Liver (tissue), 9 donors: ENCODE data around the gene MGAT4C. TPM values are rescaled to one million over a fixed set of nuclear protein-coding genes. Genes with fewer than 3 reads are reported as not detected.

Experiments used
- DNase-seq: peaks from one replicate; pipeline ENCODE4 v3.0.0-alpha.2; 2017; ENCODE audit warnings: low spot score
- H3K27ac ChIP-seq, 2 donors: one replicate each; pipeline ENCODE4 v1.7.0; 2013; ENCODE audit warnings: inconsistent platforms in 2 of 2, low read length in 2 of 2, control low read depth in 1 of 2, low read depth in 1 of 2, mild to moderate bottlenecking in 1 of 2
- H3K27me3 ChIP-seq, 4 donors: one replicate each; pipeline versions ENCODE4 v1.6.1 to v1.7.0; 2013; ENCODE audit warnings: low read length in 3 of 4, inconsistent platforms in 1 of 4, mild to moderate bottlenecking in 1 of 4, moderate library complexity in 1 of 4; ENCODE audit not compliant: control insufficient read depth in 4 of 4, insufficient read depth in 4 of 4
- H3K36me3 ChIP-seq, 4 donors: one replicate each; pipeline versions ENCODE4 v1.6.1 to v1.7.0; 2013; ENCODE audit warnings: low read length in 3 of 4, mild to moderate bottlenecking in 3 of 4, low read depth in 1 of 4, moderate library complexity in 1 of 4; ENCODE audit not compliant: control insufficient read depth in 4 of 4, insufficient read depth in 3 of 4
- H3K4me1 ChIP-seq, 4 donors: one replicate each; pipeline versions ENCODE4 v1.6.1 to v1.7.0; 2013; ENCODE audit warnings: low read length in 3 of 4, mild to moderate bottlenecking in 3 of 4, moderate library complexity in 1 of 4; ENCODE audit not compliant: control insufficient read depth in 4 of 4, insufficient read depth in 4 of 4
- H3K4me3 ChIP-seq, 3 donors: one replicate each; pipeline versions ENCODE4 v1.6.1 to v1.7.0; 2013; ENCODE audit warnings: low read length in 3 of 3, control low read depth in 1 of 3, low read depth in 1 of 3, mild to moderate bottlenecking in 1 of 3
- H3K9ac ChIP-seq, 2 donors: one replicate each; pipeline ENCODE4 v1.7.0; 2013; ENCODE audit warnings: low read length in 2 of 2, mild to moderate bottlenecking in 2 of 2, moderate library complexity in 2 of 2, control low read depth in 1 of 2, low read depth in 1 of 2
- H3K9me3 ChIP-seq, 4 donors: one replicate each; pipeline versions ENCODE4 v1.6.1 to v1.7.0; 2013; ENCODE audit warnings: low read length in 3 of 4; ENCODE audit not compliant: control insufficient read depth in 4 of 4
- EGR1 ChIP-seq, 2 donors: IDR thresholded peaks; 2 replicates each; pipeline ENCODE4 v1.6.1; 2016 to 2018; ENCODE audit warnings: antibody characterized with exemption in 2 of 2, low read depth in 2 of 2
- FOXA2 ChIP-seq: IDR thresholded peaks from 2 replicates; pipeline ENCODE4 v1.6.1; 2016; ENCODE audit warnings: antibody characterized with exemption
- GABPA ChIP-seq, 2 donors: IDR thresholded peaks in 1 of 2; conservative IDR thresholded peaks in 1 of 2; 2 replicates each; pipeline ENCODE4 v1.6.1; 2016; ENCODE audit warnings: antibody characterized with exemption in 2 of 2, mild to moderate bottlenecking in 1 of 2, moderate library complexity in 1 of 2
- HNF4A ChIP-seq, 2 donors: conservative IDR thresholded peaks; 2 replicates each; pipeline ENCODE4 v1.6.1; 2016; ENCODE audit warnings: antibody characterized with exemption in 2 of 2, mild to moderate bottlenecking in 2 of 2
- HNF4G ChIP-seq: IDR thresholded peaks from 2 replicates; pipeline ENCODE4 v1.6.1; 2016; ENCODE audit warnings: antibody characterized with exemption
- NR2F2 ChIP-seq: IDR thresholded peaks from 2 replicates; pipeline ENCODE4 v1.6.1; 2016; ENCODE audit warnings: antibody characterized with exemption
- RAD21 ChIP-seq, 2 donors: IDR thresholded peaks; 2 replicates each; pipeline ENCODE4 v1.6.1; 2016; ENCODE audit warnings: antibody characterized with exemption in 2 of 2, mild to moderate bottlenecking in 2 of 2
- RXRA ChIP-seq, 2 donors: IDR thresholded peaks; 2 replicates each; pipeline ENCODE4 v1.6.1; 2017 to 2018; ENCODE audit warnings: antibody characterized with exemption in 2 of 2, mild to moderate bottlenecking in 1 of 2
- SP1 ChIP-seq: IDR thresholded peaks from 2 replicates; pipeline ENCODE4 v1.6.1; 2018; ENCODE audit warnings: antibody characterized with exemption, mild to moderate bottlenecking
- TAF1 ChIP-seq: conservative IDR thresholded peaks from 2 replicates; pipeline ENCODE4 v1.6.1; 2016; ENCODE audit warnings: antibody characterized with exemption, mild to moderate bottlenecking
- YY1 ChIP-seq: IDR thresholded peaks from 2 replicates; pipeline ENCODE4 v1.6.1; 2016; ENCODE audit warnings: antibody characterized with exemption, mild to moderate bottlenecking
- WGBS: extraction: QIAGEN DNeasy Blood & Tissue Kit; methylation state at CpG from one replicate; pipeline ENCODE4 v1.1.7; 2013; 5-methylcytosine and 5-hydroxymethylcytosine counted together
- polyA plus RNA-seq, 2 donors: library from polyadenylated mRNA; stranded (reverse) in 1 of 2; unstranded in 1 of 2; fragments of 200-250 nt in 1 of 2; fragments of >200 nt in 1 of 2; fragmentation: Nextera tagmentation in 1 of 2; extraction: Ambion mirVana in 1 of 2; gene quantifications; one replicate each; pipeline versions ENCODE4 v1.2.1 to v1.2.3, GENCODE V29; 2013 to 2015
- total RNA-seq, 2 donors: library from RNA; depleted of rRNA; stranded (reverse); fragments of >200 nt; gene quantifications; one replicate each; pipeline ENCODE4 v1.2.3, GENCODE V29; 2014
- TF ChIP-seq, protein P1 (sequence below): IDR thresholded peaks from 2 replicates; pipeline ENCODE4 v1.6.1; 2016; ENCODE audit warnings: antibody characterized with exemption
- TF ChIP-seq, protein P2 (sequence below): IDR thresholded peaks from 2 replicates; pipeline ENCODE4 v1.6.1; 2016; ENCODE audit warnings: antibody characterized with exemption
- TF ChIP-seq, protein P3 (sequence below): IDR thresholded peaks from 2 replicates; pipeline ENCODE4 v1.6.1; 2016; ENCODE audit warnings: antibody characterized with exemption
- TF ChIP-seq, protein P4 (sequence below): fragments of 150-350 bp; IDR thresholded peaks from 2 replicates; pipeline ENCODE4 v1.5.1; 2017; ENCODE audit warnings: improper control_type of control experiment, low read depth, low read length; ENCODE audit not compliant: missing input control
- TF ChIP-seq, protein P5 (sequence below): IDR thresholded peaks from 2 replicates; pipeline ENCODE4 v1.6.1; 2016; ENCODE audit warnings: antibody characterized with exemption, mild to moderate bottlenecking
- donor health status: healthy.
- donor health status: healthy.
- donor health status: healthy.
- donor health status: healthy.
- donor health status: healthy.

Gene MGAT4C
- total and polyA plus RNA-seq, 4 donors = 0.02 to 0.65 (median 0.09) TPM

DNA sequence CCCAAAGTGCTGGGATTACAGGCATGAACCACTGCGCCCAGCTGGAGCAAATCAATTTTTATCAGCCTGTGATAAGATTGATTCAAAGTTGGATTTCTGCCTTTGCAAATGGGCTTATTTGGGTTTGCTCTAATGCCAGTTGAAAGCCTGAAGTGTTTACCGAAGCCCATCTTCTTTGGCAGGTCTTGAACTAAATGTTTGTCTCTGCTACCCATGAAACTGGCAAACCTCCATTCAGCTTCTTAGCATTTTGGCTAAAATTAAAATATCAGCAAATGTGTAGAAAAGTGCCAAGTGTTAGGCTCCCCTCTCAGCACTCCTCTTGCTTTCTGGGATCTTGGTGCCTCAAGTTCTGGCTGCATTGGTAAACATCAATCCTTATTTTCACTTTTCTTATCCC lies 61.5 kb downstream of the MGAT4C start:
- no peaks in the 10 kb centered on the region for H3K9me3 ChIP-seq
- H3K36me3 ChIP-seq = no peaks in the 10 kb centered on the region
- H3K27ac ChIP-seq = no peak overlapping the region
- peaks cover 0 to 2% (median 0%) of the 10 kb centered on the region in 4 donors for H3K27me3 ChIP-seq
- no peak for TF ChIP-seq HNF4A (conservative IDR thresholded peaks at IDR 0.05)
- no peak for TF ChIP-seq FOXA2
- TF ChIP-seq, protein P1, sequence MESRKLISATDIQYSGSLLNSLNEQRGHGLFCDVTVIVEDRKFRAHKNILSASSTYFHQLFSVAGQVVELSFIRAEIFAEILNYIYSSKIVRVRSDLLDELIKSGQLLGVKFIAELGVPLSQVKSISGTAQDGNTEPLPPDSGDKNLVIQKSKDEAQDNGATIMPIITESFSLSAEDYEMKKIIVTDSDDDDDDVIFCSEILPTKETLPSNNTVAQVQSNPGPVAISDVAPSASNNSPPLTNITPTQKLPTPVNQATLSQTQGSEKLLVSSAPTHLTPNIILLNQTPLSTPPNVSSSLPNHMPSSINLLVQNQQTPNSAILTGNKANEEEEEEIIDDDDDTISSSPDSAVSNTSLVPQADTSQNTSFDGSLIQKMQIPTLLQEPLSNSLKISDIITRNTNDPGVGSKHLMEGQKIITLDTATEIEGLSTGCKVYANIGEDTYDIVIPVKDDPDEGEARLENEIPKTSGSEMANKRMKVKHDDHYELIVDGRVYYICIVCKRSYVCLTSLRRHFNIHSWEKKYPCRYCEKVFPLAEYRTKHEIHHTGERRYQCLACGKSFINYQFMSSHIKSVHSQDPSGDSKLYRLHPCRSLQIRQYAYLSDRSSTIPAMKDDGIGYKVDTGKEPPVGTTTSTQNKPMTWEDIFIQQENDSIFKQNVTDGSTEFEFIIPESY = no peak
- TF ChIP-seq RXRA (IDR thresholded peaks at IDR 0.05) = no peak
- TF ChIP-seq YY1 = no peak
- TF ChIP-seq, protein P2, sequence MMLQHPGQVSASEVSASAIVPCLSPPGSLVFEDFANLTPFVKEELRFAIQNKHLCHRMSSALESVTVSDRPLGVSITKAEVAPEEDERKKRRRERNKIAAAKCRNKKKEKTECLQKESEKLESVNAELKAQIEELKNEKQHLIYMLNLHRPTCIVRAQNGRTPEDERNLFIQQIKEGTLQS = no peak
- no peak for TF ChIP-seq NR2F2
- TF ChIP-seq, protein P3, sequence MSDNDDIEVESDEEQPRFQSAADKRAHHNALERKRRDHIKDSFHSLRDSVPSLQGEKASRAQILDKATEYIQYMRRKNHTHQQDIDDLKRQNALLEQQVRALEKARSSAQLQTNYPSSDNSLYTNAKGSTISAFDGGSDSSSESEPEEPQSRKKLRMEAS = no peak
- TF ChIP-seq, protein P4, sequence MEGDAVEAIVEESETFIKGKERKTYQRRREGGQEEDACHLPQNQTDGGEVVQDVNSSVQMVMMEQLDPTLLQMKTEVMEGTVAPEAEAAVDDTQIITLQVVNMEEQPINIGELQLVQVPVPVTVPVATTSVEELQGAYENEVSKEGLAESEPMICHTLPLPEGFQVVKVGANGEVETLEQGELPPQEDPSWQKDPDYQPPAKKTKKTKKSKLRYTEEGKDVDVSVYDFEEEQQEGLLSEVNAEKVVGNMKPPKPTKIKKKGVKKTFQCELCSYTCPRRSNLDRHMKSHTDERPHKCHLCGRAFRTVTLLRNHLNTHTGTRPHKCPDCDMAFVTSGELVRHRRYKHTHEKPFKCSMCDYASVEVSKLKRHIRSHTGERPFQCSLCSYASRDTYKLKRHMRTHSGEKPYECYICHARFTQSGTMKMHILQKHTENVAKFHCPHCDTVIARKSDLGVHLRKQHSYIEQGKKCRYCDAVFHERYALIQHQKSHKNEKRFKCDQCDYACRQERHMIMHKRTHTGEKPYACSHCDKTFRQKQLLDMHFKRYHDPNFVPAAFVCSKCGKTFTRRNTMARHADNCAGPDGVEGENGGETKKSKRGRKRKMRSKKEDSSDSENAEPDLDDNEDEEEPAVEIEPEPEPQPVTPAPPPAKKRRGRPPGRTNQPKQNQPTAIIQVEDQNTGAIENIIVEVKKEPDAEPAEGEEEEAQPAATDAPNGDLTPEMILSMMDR = no peak
- no peak overlapping the region for H3K4me3 ChIP-seq
- H3K4me1 ChIP-seq = no peaks in the 10 kb centered on the region
- H3K9ac ChIP-seq = no peak overlapping the region
- no peak for DNase-seq
- 68% methylated on average over 2 of the region's 2 CpGs for WGBS

DNA sequence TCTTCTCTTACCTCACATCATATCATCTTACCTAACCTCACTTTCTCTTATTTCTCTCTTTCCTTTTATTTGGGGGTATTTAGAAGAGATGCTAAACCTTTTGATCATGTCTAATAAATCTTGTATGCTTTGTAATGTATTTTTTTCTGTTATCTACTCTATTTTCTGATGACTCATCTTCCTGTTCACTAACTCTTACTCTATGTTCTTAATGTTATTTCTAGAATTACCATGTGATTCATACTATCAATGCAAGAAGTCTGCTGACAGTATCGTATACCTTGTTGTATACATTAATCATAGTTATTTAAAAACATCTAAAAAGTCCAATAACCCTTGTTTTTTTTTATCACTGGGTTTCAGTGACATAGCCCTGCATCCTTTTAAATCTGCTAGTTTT lies 62.3 kb downstream of the MGAT4C start:
- no peak for DNase-seq
- Histone ChIP-seq H3K27ac (no peak overlapping the region), H3K9me3 (no peaks in the 10 kb centered on the region), H3K4me3 (no peak overlapping the region), H3K27me3 (peaks cover 0 to 2% (median 0%) of the 10 kb centered on the region in 4 donors), H3K36me3 (no peaks in the 10 kb centered on the region), H3K9ac (no peak overlapping the region), H3K4me1 (no peaks in the 10 kb centered on the region)
- TF ChIP-seq, protein P2 = no peak
- no peak for TF ChIP-seq EGR1 (IDR thresholded peaks at IDR 0.05; ENCODE audit: low read depth in 2 of 2)
- TF ChIP-seq HNF4G = no peak
- TF ChIP-seq, protein P4 = no peak
- no peak for TF ChIP-seq TAF1
- TF ChIP-seq NR2F2 = no peak
- TF ChIP-seq SP1 = no peak
- TF ChIP-seq GABPA (IDR thresholded peaks at IDR 0.05 in 1 of 2, conservative IDR thresholded peaks at IDR 0.05 in 1 of 2) = no peak
- TF ChIP-seq, protein P5, sequence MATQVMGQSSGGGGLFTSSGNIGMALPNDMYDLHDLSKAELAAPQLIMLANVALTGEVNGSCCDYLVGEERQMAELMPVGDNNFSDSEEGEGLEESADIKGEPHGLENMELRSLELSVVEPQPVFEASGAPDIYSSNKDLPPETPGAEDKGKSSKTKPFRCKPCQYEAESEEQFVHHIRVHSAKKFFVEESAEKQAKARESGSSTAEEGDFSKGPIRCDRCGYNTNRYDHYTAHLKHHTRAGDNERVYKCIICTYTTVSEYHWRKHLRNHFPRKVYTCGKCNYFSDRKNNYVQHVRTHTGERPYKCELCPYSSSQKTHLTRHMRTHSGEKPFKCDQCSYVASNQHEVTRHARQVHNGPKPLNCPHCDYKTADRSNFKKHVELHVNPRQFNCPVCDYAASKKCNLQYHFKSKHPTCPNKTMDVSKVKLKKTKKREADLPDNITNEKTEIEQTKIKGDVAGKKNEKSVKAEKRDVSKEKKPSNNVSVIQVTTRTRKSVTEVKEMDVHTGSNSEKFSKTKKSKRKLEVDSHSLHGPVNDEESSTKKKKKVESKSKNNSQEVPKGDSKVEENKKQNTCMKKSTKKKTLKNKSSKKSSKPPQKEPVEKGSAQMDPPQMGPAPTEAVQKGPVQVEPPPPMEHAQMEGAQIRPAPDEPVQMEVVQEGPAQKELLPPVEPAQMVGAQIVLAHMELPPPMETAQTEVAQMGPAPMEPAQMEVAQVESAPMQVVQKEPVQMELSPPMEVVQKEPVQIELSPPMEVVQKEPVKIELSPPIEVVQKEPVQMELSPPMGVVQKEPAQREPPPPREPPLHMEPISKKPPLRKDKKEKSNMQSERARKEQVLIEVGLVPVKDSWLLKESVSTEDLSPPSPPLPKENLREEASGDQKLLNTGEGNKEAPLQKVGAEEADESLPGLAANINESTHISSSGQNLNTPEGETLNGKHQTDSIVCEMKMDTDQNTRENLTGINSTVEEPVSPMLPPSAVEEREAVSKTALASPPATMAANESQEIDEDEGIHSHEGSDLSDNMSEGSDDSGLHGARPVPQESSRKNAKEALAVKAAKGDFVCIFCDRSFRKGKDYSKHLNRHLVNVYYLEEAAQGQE = no peak
- TF ChIP-seq RAD21 (IDR thresholded peaks at IDR 0.05) = no peak
- TF ChIP-seq YY1 = no peak
- 70% methylated on average over 1 of the region's 1 CpG for WGBS
